Measurements from ENCODE around the gene SLC43A1. TPM values are rescaled to one million over a fixed set of nuclear protein-coding genes. Genes with fewer than 3 reads are reported as not detected.

SLC43A1 gene
- polyA plus RNA-seq, 3 donors, result 9.8 to 155 (median 16.0) TPM

DNA sequence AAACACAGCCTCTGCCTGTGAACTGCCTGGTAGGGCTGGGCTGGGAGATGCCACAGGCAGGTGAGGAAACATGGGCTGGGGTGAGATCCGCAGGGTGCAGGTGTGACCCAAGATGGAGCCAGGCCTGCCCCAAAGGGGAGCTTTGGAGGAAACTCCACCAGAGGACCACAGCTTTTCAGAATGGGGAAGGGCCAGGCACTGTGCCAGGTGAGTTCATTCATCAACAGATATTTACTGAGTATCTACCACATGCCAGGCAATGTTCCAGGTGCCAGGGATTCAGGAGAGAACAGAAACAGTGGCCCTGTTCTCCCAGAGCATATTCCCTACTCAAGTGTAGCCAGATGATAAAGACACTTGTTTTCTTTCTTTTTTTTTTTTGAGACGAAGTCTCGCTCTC, 44.0 kb downstream of the SLC43A1 start:
- 46 to 94% (median 78%) methylated on average over 3 of the region's 3 CpGs for WGBS, 3 donors
- no peak overlapping the region for H3K27ac ChIP-seq (ENCODE audit: low read depth, low read length)

DNA sequence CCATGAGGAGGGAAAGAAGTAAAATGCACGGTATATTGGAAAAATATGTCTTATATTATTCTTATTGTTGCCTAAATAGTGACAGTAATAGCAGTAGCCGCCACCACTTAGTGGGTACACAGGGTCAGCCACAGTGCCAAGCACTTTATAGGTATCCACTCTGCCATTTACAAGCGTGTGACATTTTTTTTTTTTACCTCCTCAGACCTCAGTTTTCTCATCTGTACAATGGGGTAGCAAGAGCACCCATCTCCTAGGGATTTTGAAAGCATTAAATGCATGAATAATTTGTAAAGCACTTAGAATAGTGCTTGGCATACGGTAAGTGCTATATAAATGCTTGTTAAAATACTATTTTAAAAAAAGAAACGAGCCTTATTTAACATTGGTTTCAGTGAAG, 46.2 kb downstream of the SLC43A1 start:
- WGBS, 3 donors, result 84 to 89% (median 86%) methylated on average over 5 of the region's 5 CpGs
- H3K27ac ChIP-seq (ENCODE audit: low read depth, low read length), result no peak overlapping the region

DNA sequence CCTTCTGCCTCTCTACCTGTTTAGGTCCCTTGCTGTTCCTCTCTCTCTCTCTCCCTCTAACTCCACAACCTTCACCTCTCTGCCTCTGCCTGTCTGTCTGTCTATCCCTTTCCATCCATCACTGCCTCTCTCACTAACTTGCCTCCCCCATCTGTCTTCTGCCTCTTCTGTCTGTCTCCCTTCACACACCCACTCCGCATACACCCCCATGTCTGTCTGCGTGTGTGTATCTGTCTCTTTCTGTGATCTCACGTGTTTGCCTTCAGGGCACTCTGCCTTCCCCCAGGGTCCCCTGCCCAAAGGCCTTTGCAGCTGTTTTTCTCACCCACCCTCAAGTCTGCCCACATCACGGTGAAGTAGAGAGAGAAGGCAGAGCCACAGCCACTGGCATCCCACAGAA, 47.2 kb downstream of the SLC43A1 start:
- H3K27ac ChIP-seq (ENCODE audit: low read depth, low read length), result no peak overlapping the region
- 78 to 85% (median 82%) methylated on average over 4 of the region's 4 CpGs for WGBS, 3 donors

DNA sequence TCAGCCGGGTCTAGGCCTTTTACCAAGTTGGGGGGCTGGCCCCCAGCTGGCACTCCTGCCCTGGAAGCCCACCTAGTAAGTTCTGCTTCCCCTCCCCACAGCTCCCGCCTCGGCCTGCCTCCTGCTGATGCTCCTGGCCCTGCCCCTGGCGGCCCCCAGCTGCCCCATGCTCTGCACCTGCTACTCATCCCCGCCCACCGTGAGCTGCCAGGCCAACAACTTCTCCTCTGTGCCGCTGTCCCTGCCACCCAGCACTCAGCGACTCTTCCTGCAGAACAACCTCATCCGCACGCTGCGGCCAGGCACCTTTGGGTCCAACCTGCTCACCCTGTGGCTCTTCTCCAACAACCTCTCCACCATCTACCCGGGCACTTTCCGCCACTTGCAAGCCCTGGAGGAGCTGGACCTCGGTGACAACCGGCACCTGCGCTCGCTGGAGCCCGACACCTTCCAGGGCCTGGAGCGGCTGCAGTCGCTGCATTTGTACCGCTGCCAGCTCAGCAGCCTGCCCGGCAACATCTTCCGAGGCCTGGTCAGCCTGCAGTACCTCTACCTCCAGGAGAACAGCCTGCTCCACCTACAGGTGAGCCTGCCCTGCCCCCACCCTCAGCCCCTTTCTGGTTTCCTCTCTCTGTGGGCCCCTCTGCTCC, 47.9 kb downstream of the SLC43A1 start:
- WGBS, 3 donors, result 85 to 89% (median 89%) methylated on average over 23 of the region's 23 CpGs
- H3K27ac ChIP-seq (ENCODE audit: low read depth, low read length), result no peak overlapping the region

DNA sequence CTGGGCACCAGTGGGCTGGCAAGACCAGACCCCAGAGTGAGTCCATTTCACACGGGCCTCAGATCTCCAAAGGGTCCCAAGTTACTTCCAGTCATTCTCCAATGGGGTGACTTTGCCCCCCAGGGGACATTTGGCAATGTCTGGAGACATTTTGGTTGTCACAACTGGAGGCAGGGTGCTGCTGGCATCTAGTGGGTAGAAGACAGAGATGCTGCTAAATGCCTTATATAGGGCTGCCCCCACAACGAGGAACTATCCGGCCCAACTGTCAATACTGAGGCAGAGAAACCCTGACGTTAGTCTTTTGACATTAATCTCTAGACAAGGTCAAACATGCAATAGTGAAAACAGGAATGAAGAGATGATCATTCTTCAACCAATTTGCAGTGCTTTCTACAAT, 48.8 kb downstream of the SLC43A1 start:
- WGBS, 3 donors, result 43 to 58% (median 49%) methylated on average over 4 of the region's 4 CpGs
- H3K27ac ChIP-seq (ENCODE audit: low read depth, low read length), result no peak overlapping the region

DNA sequence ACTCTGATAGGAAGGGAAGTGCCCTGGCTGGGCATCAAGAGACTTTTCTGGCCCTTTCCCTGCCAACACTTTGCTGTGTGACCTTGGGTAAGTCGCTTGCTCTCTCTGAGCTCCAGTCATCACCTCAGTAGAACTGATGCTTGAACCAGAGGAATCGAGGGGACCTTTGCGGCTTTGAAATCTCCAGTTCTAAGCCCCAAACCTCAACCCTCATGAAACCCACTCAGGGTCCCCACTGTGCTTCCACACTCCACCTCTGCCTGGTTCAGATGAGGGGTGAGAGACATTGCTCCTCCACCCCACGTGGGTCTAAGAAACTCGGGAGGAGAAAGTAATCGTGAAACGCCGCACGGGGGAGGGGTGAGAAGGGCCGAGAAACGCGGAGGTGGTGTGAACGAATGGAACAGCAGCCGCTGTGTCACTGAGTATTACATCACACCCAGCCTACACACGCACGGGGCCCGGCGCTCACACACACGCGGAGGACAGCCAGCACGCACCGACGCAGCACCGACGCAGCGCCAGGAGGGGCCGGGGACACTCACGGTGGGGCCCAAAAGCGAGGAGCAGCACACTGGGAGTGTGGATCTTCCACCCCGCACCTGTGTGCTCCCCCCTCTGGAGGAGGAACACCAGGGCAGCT, 50.8 kb downstream of the SLC43A1 start:
- no peak overlapping the region for H3K27ac ChIP-seq (ENCODE audit: low read depth, low read length)
- 65 to 69% (median 68%) methylated on average over 30 of the region's 30 CpGs for WGBS, 3 donors

DNA sequence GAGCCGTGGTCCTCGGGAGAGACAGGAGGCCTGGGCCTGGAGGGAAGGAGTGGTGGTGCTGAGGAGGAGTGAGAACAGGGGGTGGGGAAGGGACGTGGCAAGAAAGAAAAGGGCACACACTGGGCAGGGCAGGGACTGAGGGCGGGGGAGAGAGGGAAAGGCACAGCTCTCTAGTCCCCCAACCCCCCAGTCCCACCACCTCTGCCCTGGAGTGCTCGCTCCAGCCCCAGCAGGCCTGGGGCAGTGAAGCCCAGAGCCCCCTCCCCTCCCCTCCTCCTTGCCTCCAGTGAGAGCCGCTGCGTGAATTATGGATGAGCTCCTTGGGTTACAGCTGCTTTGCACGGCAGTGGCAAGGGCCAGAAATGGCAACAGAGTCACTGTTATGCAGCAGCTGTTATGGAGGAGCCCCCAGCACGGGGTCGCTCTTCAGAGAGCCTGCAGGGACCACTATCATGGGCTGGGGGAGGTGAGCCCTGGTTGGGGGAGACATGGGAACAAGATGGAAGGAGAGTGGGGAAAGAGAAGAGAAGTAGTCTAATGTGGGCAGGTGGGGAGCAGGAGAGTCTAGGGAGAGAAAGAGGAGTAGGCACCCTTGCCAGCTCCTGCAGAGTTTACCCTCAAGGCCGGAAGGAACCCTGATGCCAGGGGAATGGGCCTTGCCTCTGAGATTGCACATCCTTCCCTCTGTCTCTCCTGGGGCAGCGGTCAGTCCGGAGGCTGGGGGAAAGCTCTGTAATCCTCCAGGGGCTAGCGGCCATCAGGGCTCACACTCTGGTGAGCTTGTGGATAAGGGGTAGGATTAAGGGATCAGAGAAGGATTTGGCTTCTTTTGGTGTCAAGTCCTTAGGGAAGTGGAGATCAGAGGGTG, 51.6 kb downstream of the SLC43A1 start:
- H3K27ac ChIP-seq (ENCODE audit: low read depth, low read length), result no peak overlapping the region
- 73 to 79% (median 74%) methylated on average over 11 to 14 of the region's 14 CpGs for WGBS, 3 donors

DNA sequence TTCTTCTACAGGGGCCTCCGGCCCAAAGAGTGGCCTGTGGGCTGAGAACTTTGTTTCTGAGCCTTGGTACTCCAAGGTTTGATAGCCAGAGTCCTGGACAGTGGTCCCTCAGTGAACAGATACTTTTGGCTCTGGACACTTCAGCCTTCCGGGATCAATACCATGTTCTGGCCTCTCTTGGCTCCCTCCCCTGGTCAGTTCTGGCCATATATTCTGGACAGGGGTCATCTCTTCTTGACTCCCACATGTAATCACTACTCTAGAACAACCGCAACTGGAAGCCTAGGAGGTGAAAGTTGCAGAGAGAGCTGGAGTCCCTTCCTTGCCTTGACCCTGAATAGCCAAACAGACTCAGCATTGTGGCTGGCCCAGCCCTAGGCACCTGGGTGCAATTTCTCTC, 52.9 kb downstream of the SLC43A1 start:
- H3K27ac ChIP-seq (ENCODE audit: low read depth, low read length), result no peak overlapping the region
- 80 to 83% (median 83%) methylated on average over 3 of the region's 3 CpGs for WGBS, 3 donors

DNA sequence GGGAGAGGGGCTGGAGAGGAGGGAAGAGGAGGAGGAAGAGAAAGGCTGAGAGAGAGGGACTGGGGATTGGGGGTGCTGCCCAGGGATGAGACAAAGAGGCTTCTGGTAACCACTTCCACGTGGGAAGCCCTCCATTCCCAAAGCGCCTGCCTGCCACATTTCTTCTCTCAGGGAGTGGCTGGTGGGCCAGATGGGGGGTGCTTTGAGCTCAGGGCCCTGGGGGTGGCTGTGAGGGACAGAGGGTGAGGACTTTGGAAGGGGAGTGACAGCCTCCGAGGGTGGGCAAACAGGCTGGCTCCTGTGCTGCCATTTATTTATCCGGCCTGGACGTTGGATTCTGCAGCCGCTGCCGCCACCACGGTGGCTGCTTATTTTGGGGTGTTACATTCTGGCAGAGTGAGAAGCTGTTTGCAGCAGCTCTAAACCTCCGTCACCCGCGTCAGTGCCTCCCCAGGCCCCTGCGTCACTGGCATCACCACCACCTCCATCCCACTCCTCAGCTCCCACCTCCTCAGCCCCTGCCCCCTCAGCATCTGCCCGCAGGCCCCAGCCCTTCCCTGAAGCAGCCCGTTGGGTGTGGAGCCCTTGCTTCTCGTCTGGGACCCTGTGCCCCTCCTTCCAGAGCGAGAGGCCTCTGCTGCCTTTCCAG, 53.5 kb downstream of the SLC43A1 start:
- 76 to 86% (median 85%) methylated on average over 16 of the region's 16 CpGs for WGBS, 3 donors
- H3K27ac ChIP-seq (ENCODE audit: low read depth, low read length), result no peak overlapping the region

DNA sequence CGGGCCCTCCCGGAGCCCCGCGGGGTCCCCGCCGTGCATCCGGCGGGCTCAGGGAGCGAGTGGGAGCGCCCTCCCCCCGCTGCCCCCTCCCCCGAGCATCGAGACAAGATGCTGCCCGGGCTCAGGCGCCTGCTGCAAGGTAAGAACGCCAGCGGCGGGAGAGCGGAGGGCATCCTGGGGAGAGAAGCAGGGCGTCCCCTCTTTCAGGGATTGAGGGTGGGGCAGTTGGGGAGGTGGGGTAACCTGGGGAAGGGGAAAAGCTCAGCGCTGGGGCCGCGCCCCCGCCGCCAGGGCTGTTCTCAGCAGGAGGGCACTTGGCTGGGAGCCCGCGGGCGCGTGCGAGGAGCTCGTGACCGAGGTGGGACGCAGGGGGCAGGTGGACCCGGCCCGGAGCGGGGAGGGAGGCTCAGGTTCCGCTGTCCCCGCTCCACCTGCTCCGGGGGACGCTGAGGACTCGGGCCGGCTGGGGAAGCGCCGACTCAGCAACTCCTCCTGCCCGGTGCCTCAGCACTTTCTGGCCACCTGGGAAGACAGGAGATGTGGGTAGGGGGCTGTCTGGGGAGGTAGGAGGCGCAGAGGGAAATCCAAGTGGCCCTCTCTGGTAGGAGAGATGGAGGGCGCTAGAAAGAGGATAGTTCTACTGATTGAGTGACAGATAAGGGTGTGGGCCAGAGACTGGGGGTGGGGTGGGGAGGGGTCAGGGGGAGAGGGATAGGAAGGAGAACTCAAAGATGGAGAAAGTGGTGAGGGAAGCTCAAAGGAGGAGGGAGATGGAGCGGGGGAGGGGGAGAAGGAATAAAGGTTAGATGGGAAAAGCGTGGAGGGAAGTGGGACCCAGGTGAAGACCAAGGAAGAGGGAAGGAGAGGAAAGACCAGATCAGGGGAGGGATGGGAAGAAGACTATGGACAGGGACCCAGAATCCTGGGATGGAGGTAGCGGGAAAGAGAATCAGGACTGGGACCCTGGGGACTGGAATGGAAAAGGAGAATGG, 54.4 kb downstream of the SLC43A1 start:
- H3K27ac ChIP-seq (ENCODE audit: low read depth, low read length), result no peak overlapping the region
- 8 to 10% (median 10%) methylated on average over 45 to 50 of the region's 50 CpGs for WGBS, 3 donors

DNA sequence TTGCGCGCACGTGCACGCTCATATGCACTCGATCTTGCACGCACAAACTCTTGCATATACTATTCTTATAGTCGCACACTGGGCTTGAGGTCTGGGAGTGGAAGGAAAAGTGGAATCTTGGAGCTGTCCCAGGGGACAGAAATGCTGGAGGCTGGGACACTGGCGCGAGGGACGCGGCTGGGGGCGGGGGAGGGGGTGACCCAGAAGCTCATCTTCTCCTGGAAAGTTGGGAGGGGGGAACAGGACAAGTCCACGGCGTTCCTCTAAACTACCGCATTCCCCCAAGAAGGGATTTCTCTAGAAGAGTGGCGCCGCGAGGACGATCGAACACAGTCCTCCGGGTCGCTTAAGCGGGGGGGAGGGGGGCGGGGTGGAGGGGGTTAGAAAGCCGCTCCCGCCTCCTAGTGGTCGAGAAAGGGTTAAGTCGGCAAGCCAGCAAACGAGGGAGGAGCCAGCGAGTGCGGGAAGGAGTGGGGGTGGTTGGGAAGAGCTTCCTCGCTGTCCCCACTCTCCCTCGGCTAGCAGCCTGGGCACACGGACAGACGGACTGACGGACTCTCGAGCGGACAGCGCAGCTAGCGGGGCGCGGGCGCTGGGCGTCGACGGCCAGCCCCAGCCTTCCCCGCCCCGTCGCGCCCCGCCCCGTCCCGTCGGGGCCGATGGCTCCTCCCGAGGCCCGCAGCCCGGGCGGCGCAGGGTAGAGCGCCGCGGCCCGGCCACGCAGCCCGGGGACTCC, 55.3 kb downstream of the SLC43A1 start, which contains the start of gene RTN4RL2:
Gene RTN4RL2 (plus strand): TSS at position 507 of the 736 bp plus-strand sequence. CDS start 338 bp downstream, outside the sequence.
- no peak within 1 kb of the TSS for H3K27ac ChIP-seq (ENCODE audit: low read depth, low read length)
- 0 to 1% (median 1%) methylated on average over 41 to 66 of the region's 66 CpGs for WGBS, 3 donors

DNA sequence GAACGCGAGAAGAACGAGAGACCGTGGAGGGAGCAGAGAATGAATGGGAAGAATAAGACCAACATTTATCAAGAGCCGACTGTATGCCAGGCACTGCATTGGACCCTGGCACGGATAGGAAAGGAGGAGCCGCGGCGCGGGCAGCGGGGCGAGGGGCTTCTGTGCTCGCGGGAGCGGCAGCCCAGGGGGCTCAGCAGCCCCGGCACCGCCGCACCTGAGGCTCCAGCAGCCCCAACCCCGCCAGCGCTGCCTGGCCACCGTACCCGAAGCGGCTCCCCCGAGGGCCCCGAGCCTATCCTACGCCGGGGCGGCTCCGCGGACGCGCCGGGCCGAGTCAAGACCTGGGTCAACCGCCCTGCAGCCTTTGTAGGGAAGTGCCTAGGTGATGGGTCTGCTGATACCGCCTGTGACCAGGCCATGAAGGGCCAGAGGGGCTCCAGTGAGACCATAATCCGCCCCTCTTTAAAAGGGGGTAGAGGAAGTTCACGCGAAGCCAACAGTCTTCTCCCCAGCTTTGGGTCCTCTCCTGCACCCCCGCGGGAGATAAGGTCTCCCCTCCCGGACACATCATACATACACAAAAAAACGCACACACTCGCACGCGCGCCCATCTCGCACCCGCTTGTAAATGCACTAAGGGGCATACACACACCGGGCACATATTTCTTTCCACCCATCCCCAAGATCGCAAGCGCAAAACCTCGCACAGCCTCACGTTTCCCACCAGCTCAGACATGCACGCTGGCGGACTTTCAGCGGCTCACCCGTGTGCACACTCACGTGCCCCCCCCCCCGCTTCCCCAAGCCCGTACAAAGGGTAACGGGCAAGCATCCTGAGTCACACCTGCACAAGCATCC, 56.1 kb downstream of the SLC43A1 start:
- H3K27ac ChIP-seq (ENCODE audit: low read depth, low read length), result no peak overlapping the region
- WGBS, 3 donors, result 1 to 2% (median 1%) methylated on average over 49 to 62 of the region's 62 CpGs

DNA sequence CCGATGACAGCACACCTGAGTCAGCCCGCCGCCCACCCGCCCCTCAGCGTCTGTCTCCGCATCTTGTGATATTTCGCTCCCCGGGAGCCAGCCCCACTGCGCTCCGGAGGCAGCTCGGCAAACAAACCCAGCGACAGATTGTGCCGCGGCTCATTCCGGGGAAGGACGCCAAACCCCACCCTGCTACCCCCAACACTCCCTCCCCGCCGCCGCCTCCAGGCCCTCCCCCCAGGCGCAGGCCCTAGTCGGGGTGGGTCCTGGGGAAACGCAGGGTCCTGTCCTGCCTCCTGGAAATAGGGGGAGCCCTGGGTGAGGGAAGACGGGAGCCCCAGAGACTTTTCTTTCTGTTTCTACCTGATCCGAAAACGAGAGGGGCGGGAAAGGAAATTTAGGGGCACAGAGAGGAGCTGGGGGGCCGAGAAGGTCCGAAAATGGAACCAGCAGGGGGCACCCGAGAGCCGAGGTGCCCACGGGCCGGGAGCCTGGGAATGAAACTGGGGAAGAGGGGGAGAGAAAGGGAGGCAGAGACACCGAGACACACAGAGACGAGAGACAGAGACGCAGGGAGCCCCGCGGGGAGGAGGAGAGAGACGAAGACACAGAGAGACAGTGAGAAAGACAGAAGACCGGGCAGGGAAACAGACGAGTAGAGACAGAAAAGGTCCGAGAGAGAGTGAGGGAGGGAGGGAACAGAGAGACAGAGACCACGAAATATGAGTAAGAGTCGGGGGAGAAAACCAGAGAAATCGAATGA, 56.9 kb downstream of the SLC43A1 start:
- no peak overlapping the region for H3K27ac ChIP-seq (ENCODE audit: low read depth, low read length)
- 0 to 1% (median 1%) methylated on average over 42 to 44 of the region's 44 CpGs for WGBS, 3 donors

DNA sequence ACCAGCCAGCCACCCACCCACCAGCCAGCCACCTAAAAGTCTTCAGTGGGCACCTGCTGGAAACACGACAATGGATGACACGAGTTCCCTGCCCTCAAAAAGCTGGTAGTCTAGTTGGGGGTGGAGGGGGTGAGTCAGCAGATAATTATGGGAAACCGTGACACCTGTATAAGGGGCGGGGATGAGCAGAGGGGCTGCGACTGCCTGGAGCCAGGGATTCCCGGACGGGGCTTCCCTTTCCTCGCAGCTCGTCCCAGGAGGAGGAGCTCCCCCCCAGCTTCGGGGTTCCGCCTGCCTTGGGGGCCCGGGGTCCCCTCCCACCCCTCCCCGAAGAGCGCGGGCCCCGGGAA, 57.5 kb downstream of the SLC43A1 start:
- no peak overlapping the region for H3K27ac ChIP-seq (ENCODE audit: low read depth, low read length)
- WGBS, 3 donors, result 1 to 10% (median 1%) methylated on average over 16 of the region's 16 CpGs

DNA sequence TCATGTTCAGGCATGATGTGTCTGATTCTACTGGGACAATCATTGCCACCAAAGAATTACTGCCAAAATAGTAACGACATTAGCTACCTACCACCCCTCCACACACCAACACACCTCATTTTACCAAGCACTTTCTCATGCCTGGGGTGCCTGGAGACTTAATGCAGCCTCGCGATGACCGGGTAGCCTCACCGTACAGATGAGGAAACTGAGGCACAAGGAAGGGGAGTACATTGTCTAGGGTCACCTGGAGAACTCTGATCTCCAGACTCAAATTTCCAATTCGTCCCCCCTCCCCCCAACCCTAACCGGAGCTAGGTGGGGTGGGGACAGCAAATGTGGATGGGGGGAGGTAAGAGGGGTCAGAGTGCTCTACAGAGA, 57.9 kb downstream of the SLC43A1 start:
- no peak overlapping the region for H3K27ac ChIP-seq (ENCODE audit: low read depth, low read length)
- 14 to 17% (median 15%) methylated on average over 7 of the region's 7 CpGs for WGBS, 3 donors
